ENCODE results near the gene NUDT22. TPM values are rescaled to one million over a fixed set of nuclear protein-coding genes. Genes with fewer than 3 reads are reported as not detected.

Gene NUDT22
- polyA plus RNA-seq, 2 of the 4 experiments (the other 2 are of a cell fraction), result 21.5 to 33.2 TPM

- no peak for TF ChIP-seq ZNF302 (CRISPR knock-in tag; IDR thresholded peaks at IDR 0.05)
- TF ChIP-seq MAFK (IDR thresholded peaks at IDR 0.05; ENCODE audit: partially characterized antibody), result no peak
- TF ChIP-seq E2F6 (IDR thresholded peaks at IDR 0.05; ENCODE audit: borderline replicate concordance, low read depth), result no peak
- TF ChIP-seq CBX2 (IDR thresholded peaks at IDR 0.05; ENCODE audit: borderline replicate concordance, low read depth), result no peak
- TF ChIP-seq CHD2 (IDR thresholded peaks at IDR 0.05; ENCODE audit: low read length, partially characterized antibody), result no peak
- TF ChIP-seq HMGXB4 (CRISPR knock-in tag; IDR thresholded peaks at IDR 0.05; ENCODE audit: borderline replicate concordance), result no peak
- no peak for TF ChIP-seq RAD21 (conservative IDR thresholded peaks at IDR 0.05 in 1 of 2, IDR thresholded peaks at IDR 0.05 in 1 of 2)
- TF ChIP-seq EHMT2 (IDR thresholded peaks at IDR 0.05; ENCODE audit: low read depth), result no peak
- Histone ChIP-seq H3K4me2 (no peak overlapping the region), H3K4me1 (peaks cover 24% of the 10 kb centered on the region), H3K4me3 (no peak overlapping the region), H3K9me3 (no peaks in the 10 kb centered on the region; the same call in 2 of the 3 replicates), H3K27ac (no peak overlapping the region)
- FAIRE-seq (no peak), DNase-seq (ENCODE audit: low read depth in 1 of 2, low spot score in 1 of 2) (no peak), ATAC-seq (no peak)
- ChIA-PET CTCF (interaction anchor here (1.0 to 1.6 kb wide), 4 partner anchors 10 to 30 kb away, joined by 4 to 7 read pairs (median 4); no protein-coding TSS in a partner anchor), POLR2A (interaction anchor here (1.0 kb wide), 1 partner anchor 11 kb away, joined by 3 read pairs; no protein-coding TSS in a partner anchor)
- 91% methylated on average over 10 of the region's 12 CpGs for WGBS (ENCODE audit: missing lambda C conversion rate)
Observed at GRCh38 chr11:64178951-64179639, 47.0 kb upstream of the NUDT22 start.

- peaks cover 29% of the 10 kb centered on the region for H3K4me1 ChIP-seq
- ATAC-seq (no peak), DNase-seq (ENCODE audit: low read depth in 1 of 2, low spot score in 1 of 2) (no peak), FAIRE-seq (no peak)
- ChIA-PET CTCF (interaction anchor here (1.6 to 2.5 kb wide), 4 partner anchors 11 to 123 kb away, joined by 4 to 10 read pairs (median 6); no protein-coding TSS in a partner anchor), POLR2A (interaction anchor here (0.7 to 1.9 kb wide), 5 partner anchors 15 to 64 kb away, joined by 3 to 5 read pairs (median 3); partner anchors contain the start of genes MACROD1, NUDT22 and TRPT1)
- peak overlapping the region; percentile 75 for H3K4me2 ChIP-seq
- H3K9me3 ChIP-seq, result no peaks in the 10 kb centered on the region
- 82% methylated on average over 5 of the region's 5 CpGs for WGBS (ENCODE audit: missing lambda C conversion rate)
- peak overlapping the region; percentile 74 to 82 for H3K27ac ChIP-seq
- TF ChIP-seq KDM1A (IDR thresholded peaks at IDR 0.05; ENCODE audit: low read depth), result no peak
- no peak for TF ChIP-seq CBX8 (IDR thresholded peaks at IDR 0.05)
- no peak for TF ChIP-seq KDM5A (IDR thresholded peaks at IDR 0.05)
- no peak for TF ChIP-seq HOXB5 (CRISPR knock-in tag; IDR thresholded peaks at IDR 0.05)
- TF ChIP-seq JUNB (IDR thresholded peaks at IDR 0.05), result no peak
- no peak for TF ChIP-seq MYC (IDR thresholded peaks at IDR 0.05; ENCODE audit: borderline replicate concordance, low read length)
- no peak for TF ChIP-seq POLR2A (IDR thresholded peaks at IDR 0.05; ENCODE audit: low read length)
- no peak for TF ChIP-seq ZSCAN20 (CRISPR knock-in tag; IDR thresholded peaks at IDR 0.05)
- TF ChIP-seq USF2 (IDR thresholded peaks at IDR 0.05), result no peak
- TF ChIP-seq MAFK (IDR thresholded peaks at IDR 0.05; ENCODE audit: partially characterized antibody), result no peak
- H3K4me3 ChIP-seq, result no peak overlapping the region
Observed at GRCh38 chr11:64180891-64181290, 45.2 kb upstream of the NUDT22 start.
